GM15510 (cell line): ENCODE data around the gene ACSF3.

Source experiments
- POLR2A ChIP-seq: IDR thresholded peaks from 3 replicates; pipeline ENCODE4 v1.6.1; 2011; ENCODE audit warnings: borderline replicate concordance; ENCODE audit not compliant: insufficient read length; ENCODE audit errors: extremely low read depth

Gene ACSF3

DNA sequence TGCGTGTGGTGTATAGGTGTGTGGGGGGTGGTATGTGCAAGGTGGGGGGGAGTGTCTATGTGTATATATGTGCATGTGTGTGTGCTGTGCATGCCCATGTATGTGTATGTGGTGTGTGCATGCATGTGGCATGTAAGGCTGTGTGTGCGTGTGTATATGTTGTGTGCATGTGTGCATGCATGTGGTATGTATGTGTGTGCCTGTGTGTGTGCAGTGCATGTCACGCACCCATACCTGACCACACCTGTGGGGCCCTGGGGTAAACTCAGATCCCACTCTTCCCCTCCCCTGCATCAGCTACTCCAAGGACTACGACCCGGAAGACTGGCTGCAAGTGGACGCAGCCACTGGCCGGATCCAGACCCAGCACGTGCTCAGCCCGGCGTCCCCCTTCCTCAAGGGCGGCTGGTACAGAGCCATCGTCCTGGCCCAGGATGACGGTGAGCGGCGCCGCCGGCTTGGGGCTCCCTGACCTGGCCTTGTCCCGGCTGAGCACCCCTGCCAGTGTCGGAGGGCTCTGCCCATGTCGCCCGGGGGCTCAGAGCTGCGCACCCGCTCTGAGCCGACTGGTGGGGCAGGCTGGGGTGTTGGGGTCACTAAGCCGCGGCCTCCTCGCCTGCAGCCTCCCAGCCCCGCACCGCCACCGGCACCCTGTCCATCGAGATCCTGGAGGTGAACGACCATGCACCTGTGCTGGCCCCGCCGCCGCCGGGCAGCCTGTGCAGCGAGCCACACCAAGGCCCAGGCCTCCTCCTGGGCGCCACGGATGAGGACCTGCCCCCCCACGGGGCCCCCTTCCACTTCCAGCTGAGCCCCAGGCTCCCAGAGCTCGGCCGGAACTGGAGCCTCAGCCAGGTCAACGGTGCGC lies 97.6 kb downstream of the ACSF3 start:
- TF ChIP-seq POLR2A = no peak

- TF ChIP-seq POLR2A = no peak
These were observed 98.2 kb downstream of the ACSF3 start for GRCh38 chr16:89191901-89192185.

DNA sequence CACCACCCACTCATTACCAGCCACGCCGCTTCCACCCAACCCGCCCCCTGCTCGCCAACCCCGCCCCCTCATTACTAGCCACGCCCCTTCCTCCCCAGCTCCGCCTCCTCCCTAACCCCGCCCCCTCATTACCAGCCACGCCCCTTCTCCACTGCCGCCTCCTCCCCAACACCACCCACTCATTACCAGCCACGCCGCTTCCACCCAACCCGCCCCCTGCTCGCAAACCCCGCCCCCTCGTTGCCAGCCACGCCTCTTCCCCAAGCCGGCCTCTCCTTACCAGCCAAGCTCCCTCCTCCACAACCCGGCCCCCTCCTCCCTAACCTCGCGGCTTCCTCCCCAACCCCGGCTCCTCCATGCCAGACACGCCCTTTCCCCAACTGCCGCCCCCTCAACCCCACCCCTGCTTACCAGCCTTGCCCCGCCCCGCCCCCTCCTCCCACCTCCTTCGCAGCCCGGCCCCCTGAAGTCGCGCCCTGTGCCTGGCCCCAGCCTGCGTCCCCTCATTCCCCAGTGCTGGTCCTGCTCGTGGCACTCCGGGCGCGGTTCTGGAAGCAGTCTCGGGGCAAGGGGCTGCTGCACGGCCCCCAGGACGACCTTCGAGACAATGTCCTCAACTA lies 99.4 kb downstream of the ACSF3 start:
- TF ChIP-seq POLR2A = no peak

DNA sequence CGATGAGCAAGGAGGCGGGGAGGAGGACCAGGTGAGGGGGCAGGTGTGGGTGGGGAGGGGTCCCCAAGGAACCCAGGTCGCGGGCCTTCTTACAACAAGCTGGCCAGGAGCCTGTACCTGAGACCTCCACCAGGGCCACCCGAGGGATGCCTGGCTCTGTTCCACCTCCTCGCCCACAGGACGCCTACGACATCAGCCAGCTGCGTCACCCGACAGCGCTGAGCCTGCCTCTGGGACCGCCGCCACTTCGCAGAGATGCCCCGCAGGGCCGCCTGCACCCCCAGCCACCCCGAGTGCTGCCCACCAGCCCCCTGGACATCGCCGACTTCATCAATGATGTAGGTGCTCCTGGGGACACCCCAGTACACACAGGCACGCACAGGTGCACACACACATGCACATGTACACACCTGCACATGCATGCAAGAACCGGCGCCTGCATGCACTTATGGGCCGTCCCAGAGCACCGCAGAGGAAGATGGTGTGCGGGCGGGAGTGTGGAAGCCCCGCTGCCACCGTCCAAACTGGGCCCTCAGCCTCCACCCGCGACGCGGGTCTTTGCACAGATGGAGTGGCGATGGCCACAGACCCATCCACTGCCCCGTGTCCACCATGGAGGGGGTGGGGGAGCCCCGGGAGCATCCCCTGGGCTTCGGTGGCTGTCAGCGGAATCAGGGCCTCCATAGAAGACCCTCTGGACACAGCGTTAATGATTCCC lies 100.1 kb downstream of the ACSF3 start:
- TF ChIP-seq POLR2A = no peak

DNA sequence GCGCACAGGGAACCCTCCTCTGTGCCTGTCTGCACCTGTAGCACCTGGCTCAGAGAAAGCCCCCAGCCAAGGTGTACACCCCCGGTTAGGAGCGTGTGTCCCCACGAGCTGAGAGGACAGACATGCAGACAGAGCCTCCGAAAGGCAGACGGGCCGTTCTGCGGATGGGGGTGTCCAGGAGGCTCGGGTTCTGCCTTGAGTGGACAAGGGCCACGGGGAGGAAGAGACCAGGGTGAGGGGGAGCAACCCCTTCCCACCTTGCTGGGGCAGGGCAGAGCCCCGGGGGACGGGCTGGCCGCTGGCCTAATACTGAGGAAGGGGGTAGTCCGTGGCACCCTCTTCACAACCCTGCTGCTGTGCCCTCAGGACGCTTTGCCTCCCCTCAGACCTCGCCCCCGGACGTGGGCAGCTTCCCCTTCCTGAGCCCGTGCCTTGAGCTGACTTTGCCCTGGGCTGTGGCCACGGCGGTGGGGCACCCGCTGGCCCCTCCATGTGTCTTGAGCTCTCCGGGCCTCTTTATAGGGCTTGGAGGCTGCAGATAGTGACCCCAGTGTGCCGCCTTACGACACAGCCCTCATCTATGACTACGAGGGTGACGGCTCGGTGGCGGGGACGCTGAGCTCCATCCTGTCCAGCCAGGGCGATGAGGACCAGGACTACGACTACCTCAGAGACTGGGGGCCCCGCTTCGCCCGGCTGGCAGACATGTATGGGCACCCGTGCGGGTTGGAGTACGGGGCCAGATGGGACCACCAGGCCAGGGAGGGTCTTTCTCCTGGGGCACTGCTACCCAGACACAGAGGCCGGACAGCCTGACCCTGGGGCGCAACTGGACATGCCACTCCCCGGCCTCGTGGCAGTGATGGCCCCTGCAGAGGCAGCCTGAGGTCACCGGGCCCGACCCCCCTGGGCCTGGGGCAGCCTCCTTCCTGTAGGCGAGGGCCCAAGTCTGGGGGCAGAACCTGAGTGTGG lies 101.0 kb downstream of the ACSF3 start:
- TF ChIP-seq POLR2A = no peak

DNA sequence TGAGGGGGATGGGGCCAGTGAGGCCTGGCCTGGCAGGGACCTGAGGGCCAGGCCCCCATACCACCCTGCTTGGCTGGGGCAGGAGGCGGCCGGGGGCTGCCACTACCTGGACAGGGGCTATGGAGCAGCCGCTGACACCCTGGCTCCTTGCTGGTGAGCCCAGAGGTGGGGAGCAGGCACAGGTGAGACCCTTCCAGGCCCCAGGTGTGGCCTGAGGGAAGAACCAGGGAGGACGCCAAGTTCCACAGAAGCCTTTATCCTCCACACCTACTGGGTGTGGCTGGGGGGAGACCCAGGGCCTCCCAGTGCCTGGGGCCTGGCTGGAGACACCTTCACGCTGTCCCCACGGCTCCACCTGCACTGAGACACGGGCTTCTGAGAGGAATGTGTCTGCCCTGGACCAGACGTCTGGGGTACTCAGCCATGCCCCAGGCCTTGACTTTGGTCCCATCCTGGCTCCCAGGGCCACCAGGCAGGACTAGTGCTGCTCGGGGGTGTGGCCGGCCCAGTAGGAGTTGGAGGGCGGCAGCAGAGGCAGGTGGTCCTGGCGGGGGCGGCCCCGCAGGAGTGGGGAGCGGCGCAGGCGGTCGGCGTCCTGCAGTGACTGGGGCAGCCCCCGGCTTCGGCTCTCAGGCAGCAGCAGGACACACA lies 102.0 kb downstream of the ACSF3 start:
- no peak for TF ChIP-seq POLR2A

GRCh38 chr16:89197033-89197632 lies 103.5 kb downstream of the ACSF3 start:
- no peak for TF ChIP-seq POLR2A

DNA sequence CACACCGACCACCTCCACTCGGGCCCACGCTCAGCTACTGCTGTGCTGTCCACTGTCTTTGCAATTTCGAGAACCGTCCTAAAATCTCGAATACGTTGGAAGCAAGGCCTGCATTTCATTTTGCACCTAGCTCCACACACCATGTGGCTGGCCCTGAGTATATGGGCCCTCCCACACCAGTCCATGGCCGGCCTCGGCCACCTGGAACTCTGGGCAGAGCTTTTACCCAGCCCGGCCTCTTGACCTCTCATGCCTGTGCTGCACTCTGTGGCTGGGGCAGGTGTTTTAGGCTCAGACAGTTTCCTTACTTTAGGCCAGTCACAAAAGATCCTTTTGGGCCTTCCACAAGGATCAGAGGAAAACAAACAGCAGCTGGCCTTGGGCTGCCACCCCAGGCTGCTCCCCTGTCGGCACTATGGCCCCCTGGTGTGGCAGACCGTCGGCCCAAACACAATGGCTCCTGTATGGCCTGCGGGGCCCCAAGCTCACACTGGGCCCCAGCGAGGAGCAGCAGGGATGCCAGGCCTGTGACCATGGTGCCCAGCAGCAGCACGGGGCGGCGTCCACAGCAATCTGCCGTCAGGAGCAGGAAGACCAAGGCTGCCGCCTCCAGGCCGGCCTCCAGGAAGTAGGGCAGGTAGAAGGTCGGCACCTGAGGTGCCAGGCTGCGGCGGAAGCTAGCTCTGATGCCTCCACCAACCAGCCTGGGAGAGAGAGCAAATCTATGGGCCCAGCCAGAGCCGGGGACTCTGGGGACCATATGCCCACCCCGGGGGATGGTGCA lies 104.2 kb downstream of the ACSF3 start:
- no peak for TF ChIP-seq POLR2A

- TF ChIP-seq POLR2A = no peak
These were observed 105.0 kb downstream of the ACSF3 start for GRCh38 chr16:89198417-89199240.

- no peak for TF ChIP-seq POLR2A
These were observed 105.8 kb downstream of the ACSF3 start for GRCh38 chr16:89199241-89200123.
